RWPE1 (cell line): Measurements from ENCODE around the gene NPPC.

Experiments
- CTCF ChIA-PET: fragments of 350-600 bp; sonication (Branson Sonifier 250); formaldehyde crosslinking; extraction: SDS; loops from one replicate; lab custom pipeline; 2021; lab: Yijun Ruan, JAX
- POLR2A ChIA-PET: fragments of 400-600 bp; formaldehyde crosslinking; extraction: SDS; loops from one replicate; lab custom pipeline; 2020; ENCODE audit warnings: antibody characterized with exemption; ENCODE audit not compliant: low non-redundant PET; lab: Yijun Ruan, JAX
- DNase-seq: peaks from one replicate; pipeline ENCODE4 v3.0.0; 2012; ENCODE audit warnings: low spot score
- H3K27ac ChIP-seq: fragments of 450-650 bp; 2 replicates; pipeline ENCODE4 v1.5.1; 2017
- TF ChIP-seq, protein P1 (sequence below): fragments of 450-650 bp; conservative IDR thresholded peaks from 2 replicates; pipeline ENCODE4 v1.5.1; 2017; ENCODE audit warnings: low read depth, mild to moderate bottlenecking

The NPPC gene

DNA sequence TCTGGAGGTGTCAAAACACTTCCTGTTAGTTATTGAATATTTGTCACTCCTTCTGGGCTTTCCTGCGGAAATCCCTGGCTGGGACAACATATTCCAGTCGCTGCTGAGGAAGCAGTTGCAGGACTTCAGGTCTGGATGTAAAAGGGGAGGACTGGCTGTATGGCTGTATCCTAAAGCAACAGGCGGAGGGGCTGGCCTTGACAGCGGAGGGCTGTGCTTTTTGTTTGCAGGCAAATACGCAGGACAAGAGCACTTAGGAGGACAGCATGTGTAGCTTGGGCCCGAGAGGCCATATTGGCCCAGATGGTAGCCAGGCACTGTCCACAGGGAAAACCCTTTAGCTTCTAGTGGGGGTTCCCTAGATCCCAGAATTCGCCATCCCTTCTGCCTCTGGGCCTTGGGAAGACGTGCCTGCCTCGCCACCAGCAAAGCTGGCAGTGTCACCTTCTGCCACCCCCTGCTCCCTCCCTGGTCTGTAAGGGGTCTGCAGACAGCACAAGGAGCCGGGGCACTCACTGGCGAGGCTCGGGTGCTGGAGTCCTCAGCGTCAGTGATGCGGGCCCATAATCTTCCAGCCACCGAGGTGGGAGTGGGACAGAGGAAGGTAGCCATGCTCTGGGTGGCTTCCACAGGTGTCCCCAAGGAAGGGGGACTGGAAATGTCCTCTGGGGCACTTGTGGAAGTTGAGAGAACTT lies 6.7 kb downstream of the NPPC start:
- POLR2A ChIA-PET, result no interaction called here
- TF ChIP-seq, protein P1, sequence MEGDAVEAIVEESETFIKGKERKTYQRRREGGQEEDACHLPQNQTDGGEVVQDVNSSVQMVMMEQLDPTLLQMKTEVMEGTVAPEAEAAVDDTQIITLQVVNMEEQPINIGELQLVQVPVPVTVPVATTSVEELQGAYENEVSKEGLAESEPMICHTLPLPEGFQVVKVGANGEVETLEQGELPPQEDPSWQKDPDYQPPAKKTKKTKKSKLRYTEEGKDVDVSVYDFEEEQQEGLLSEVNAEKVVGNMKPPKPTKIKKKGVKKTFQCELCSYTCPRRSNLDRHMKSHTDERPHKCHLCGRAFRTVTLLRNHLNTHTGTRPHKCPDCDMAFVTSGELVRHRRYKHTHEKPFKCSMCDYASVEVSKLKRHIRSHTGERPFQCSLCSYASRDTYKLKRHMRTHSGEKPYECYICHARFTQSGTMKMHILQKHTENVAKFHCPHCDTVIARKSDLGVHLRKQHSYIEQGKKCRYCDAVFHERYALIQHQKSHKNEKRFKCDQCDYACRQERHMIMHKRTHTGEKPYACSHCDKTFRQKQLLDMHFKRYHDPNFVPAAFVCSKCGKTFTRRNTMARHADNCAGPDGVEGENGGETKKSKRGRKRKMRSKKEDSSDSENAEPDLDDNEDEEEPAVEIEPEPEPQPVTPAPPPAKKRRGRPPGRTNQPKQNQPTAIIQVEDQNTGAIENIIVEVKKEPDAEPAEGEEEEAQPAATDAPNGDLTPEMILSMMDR, result no peak
- CTCF ChIA-PET, result no interaction called here
- no peak for DNase-seq
- H3K27ac ChIP-seq, result no peak overlapping the region

DNA sequence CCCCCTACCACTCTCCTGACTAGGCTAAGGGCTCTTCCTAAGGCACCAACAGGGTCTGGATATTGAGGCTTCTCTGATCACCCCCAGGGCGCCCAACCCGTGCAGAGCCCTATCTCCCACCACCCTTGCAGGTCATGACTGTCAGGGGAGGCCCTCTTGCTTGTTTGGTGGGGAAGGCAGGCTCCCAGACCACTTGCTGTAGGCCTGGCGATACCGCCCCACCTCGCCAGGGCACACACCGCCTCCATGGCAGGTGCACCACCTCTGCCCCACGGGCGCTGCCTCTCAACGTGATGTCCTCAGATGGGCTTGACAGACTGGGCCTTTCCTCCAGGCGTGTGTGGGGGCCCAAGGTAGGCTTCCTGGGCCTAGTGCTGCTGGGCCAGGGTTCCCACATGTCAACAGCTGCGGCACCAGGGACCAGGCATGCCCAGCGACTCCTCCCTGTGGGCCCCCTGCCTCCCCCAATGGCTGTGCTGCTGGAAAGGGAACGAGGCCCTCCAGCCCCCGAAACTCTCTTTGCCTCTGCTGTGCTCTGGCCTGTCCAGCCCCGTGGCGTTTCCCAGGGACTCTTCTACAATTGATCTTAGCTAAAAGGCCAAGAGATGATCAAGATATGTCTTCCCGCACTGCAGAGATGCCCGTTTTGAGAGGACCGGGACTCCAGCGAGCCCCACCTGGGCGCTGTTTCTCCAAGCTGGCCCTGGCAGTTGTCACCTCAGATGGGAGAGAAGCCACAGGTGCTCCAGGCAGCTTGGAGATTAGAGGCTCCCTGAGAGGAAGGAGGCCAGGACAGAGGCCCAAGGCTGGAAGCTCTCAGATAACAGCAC lies 7.5 kb downstream of the NPPC start:
- TF ChIP-seq, protein P1, result no peak
- H3K27ac ChIP-seq, result no peak overlapping the region
- CTCF ChIA-PET, result no interaction called here
- no peak for DNase-seq
- POLR2A ChIA-PET, result no interaction called here

DNA sequence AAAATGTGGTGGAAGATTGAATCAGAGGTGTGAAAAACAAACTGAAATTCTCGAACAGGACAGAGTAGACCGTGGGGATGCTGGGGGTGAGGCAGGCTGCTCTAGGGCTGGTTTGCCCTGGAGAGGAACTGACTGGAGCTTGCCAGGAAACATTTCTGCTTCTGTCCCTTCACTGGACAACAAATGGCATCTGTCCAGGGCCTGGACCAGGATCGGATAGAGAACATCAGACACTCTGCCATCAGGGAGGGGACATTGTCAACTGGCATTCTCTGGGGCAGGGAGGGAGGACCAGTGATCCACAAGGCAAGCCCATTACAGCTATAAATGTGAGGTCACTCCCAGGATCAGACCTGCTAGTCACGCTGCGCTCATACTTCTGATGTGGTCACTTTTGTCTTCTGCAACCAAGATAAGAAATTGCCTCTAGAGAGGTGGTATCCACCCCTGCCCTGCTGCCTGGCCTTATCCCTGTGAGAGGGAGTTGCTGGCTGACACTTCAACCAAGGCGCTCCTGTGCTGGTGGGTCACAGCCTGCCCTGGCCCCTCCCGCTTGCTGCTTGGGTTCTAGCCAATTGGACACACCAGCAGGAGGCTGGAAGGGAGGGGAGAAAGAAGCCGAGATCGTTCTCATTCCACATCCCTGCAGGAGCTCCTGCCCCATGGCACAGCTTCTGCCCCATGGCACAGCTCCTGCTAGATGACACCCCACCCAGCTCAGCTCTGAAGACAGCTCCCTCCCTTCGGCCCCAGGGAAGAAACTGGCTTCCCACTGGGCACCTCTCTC lies 8.7 kb downstream of the NPPC start:
- POLR2A ChIA-PET, result interaction anchor here (0.6 to 0.7 kb wide), 2 partner anchors 578 to 579 kb away, joined by 3 to 5 read pairs; no protein-coding TSS in a partner anchor
- DNase-seq, result no peak
- H3K27ac ChIP-seq, result no peak overlapping the region
- CTCF ChIA-PET, result interaction anchor here (0.5 to 1.7 kb wide), 3 partner anchors 12 to 526 kb away, joined by 3 to 9 read pairs (median 5); no protein-coding TSS in a partner anchor
- TF ChIP-seq, protein P1, result no peak

DNA sequence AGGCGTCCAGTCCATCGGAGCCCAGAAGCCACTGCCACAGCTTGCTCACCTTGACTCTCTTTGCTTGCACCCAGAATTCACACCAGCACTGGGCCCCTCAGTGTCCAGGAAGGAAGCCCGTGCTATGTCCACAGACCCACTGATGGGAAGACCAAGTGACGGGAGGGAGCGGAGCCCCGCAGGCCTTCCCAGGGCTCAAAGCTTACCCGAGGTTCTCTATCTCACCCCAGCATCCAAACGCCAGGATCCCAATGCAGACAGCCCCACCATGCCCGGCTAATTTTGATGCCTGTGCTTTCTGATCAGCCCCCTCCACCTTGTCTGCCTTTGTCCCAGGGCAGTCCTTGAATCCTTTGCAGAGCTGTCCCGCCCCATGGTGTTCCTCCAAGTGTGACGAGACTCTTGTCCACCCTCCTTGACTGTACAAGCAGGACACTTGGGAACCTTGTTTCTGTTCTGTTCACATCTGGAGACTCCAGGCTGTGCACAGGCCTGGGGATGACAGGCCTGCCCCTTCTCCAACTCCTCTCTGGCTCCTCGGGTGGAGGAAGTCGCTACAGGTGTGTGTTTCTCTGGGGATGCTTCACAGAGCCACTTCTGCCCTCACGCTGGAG lies 12.0 kb downstream of the NPPC start:
- DNase-seq, result no peak
- H3K27ac ChIP-seq, result no peak overlapping the region
- ChIA-PET POLR2A (no interaction called here), CTCF (no interaction called here)
- TF ChIP-seq, protein P1, result no peak

DNA sequence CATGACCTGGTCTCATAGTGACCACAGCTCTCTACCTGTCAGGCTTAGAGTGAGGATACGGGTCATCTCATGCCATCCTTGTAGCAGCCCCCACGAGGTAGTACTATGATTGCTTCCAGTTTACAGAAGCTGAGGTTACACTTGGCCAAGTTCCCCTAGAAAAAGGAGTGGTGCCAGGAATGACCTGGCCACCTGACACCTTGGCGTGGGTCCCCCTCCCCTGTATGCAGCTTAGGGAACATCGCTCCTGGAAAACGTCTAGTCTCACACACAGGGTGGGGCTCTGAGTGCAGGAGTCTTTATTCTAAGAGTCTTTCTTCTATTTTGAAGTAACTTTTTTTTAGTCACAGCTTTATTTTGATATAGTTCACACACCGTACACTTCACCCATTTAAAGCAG lies 14.8 kb downstream of the NPPC start:
- CTCF ChIA-PET, result no interaction called here
- no peak for DNase-seq
- TF ChIP-seq, protein P1, result no peak
- POLR2A ChIA-PET, result no interaction called here
- no peak overlapping the region for H3K27ac ChIP-seq
